Measurements from ENCODE around the gene UBAC2.

DNA sequence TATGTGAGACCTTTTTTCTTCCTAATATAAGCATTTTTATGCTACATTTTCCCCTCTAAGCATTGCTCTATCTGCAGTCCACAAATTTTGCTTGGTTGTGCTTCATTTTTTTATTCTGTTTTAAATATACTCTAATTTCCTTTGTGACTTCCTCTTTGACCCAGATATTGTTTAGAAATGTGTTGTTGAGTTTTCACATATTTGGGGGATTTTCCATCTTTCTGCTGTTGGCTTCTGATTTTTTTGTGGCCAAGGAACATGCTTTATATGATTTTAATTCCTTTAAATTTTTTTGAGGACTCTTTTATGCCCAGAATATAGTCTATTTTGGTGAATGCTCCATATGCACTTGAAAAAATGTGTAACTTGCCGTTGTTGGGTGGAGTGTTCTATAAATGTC, 22.9 kb downstream of the UBAC2 start:
- TF ChIP-seq POLR2A (IDR thresholded peaks at IDR 0.05; ENCODE audit: low read depth, low read length) (no peak), RAD21 (IDR thresholded peaks at IDR 0.05; ENCODE audit: low read length) (no peak), MAZ (IDR thresholded peaks at IDR 0.05; ENCODE audit: borderline replicate concordance, low read depth, low read length) (no peak), SMC3 (IDR thresholded peaks at IDR 0.05; ENCODE audit: low read depth, low read length) (no peak), MAFK (IDR thresholded peaks at IDR 0.05; ENCODE audit: low read depth, low read length) (no peak), RCOR1 (IDR thresholded peaks at IDR 0.05; ENCODE audit: insufficient replicate concordance, low read length) (no peak), RFX5 (IDR thresholded peaks at IDR 0.05; ENCODE audit: low read depth, low read length) (no peak), FOS (IDR thresholded peaks at IDR 0.05; ENCODE audit: low read depth, low read length) (no peak), CHD1 (IDR thresholded peaks at IDR 0.05; ENCODE audit: low read depth, low read length) (no peak), BHLHE40 (IDR thresholded peaks at IDR 0.05; ENCODE audit: low read depth, low read length) (no peak), CEBPB (IDR thresholded peaks at IDR 0.05; ENCODE audit: low read depth, low read length) (no peak)
- TF ChIP-seq, protein P1, sequence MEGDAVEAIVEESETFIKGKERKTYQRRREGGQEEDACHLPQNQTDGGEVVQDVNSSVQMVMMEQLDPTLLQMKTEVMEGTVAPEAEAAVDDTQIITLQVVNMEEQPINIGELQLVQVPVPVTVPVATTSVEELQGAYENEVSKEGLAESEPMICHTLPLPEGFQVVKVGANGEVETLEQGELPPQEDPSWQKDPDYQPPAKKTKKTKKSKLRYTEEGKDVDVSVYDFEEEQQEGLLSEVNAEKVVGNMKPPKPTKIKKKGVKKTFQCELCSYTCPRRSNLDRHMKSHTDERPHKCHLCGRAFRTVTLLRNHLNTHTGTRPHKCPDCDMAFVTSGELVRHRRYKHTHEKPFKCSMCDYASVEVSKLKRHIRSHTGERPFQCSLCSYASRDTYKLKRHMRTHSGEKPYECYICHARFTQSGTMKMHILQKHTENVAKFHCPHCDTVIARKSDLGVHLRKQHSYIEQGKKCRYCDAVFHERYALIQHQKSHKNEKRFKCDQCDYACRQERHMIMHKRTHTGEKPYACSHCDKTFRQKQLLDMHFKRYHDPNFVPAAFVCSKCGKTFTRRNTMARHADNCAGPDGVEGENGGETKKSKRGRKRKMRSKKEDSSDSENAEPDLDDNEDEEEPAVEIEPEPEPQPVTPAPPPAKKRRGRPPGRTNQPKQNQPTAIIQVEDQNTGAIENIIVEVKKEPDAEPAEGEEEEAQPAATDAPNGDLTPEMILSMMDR (conservative IDR thresholded peaks at IDR 0.05; ENCODE audit: low read depth, low read length) = no peak
- TF ChIP-seq, protein P2, sequence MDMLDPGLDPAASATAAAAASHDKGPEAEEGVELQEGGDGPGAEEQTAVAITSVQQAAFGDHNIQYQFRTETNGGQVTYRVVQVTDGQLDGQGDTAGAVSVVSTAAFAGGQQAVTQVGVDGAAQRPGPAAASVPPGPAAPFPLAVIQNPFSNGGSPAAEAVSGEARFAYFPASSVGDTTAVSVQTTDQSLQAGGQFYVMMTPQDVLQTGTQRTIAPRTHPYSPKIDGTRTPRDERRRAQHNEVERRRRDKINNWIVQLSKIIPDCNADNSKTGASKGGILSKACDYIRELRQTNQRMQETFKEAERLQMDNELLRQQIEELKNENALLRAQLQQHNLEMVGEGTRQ (IDR thresholded peaks at IDR 0.05; ENCODE audit: low read depth, low read length) = no peak
- TF ChIP-seq, protein P3, sequence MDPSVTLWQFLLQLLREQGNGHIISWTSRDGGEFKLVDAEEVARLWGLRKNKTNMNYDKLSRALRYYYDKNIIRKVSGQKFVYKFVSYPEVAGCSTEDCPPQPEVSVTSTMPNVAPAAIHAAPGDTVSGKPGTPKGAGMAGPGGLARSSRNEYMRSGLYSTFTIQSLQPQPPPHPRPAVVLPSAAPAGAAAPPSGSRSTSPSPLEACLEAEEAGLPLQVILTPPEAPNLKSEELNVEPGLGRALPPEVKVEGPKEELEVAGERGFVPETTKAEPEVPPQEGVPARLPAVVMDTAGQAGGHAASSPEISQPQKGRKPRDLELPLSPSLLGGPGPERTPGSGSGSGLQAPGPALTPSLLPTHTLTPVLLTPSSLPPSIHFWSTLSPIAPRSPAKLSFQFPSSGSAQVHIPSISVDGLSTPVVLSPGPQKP (IDR thresholded peaks at IDR 0.05; ENCODE audit: borderline replicate concordance, low read depth, low read length) = no peak

Data from IMR-90 (cell line).